ENCODE data around the gene TMEM271. TPM values are rescaled to one million over a fixed set of nuclear protein-coding genes. Genes with fewer than 3 reads are reported as not detected.
"Not testable (repeated sequence)": the region's sequence is repeated elsewhere in the genome, so short reads cannot be mapped to it uniquely, and the experiment has no call there.

TMEM271 gene
- total and polyA plus RNA-seq, 5 donors from 2014 or later = not detected

DNA sequence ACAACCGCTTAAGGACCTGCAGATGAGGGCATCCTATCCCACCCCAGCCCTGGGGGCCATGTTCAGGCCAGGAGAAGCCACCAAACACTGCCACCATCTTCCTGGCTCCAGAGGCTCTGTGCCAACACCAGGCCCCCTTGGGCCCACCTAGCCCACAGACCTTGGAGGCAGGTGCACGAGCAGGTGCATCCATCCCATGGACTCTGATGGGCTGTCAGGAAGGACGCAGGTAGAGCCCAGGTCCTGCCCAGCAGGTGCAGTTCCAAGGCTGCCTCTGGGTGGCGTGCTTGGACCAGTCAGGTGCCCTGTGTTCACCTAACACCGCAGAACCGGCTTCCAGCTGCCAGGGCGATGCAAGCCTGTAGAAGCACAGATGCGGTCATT lies 26.5 kb upstream of the TMEM271 start:
- Mint-ChIP-seq H3K4me3 (no peak overlapping the region), H3K27ac (no peak overlapping the region), H3K4me1 (peaks cover 0 to 5% (median 2%) of the 10 kb centered on the region in 4 donors), H3K9me3 (peaks cover 0 to 1% (median 0%) of the 10 kb centered on the region in 7 donors), H3K27me3 (peaks cover 17% of the 10 kb centered on the region), H3K36me3 (no peaks in the 10 kb centered on the region)
- H3K27ac ChIP-seq (ENCODE audit: insufficient read depth, low read length, poor library complexity, severe bottlenecking) = no peak overlapping the region
- H3K9me3 ChIP-seq (ENCODE audit: control insufficient read depth in 2 of 2, low read length in 2 of 2) = no peaks in the 10 kb centered on the region
- H3K4me1 ChIP-seq (ENCODE audit: control insufficient read depth, insufficient read depth, low read length, poor library complexity, severe bottlenecking) = no peaks in the 10 kb centered on the region
- no peaks in the 10 kb centered on the region for H3K36me3 ChIP-seq (ENCODE audit: control insufficient read depth, insufficient read depth, low read length)
- DNase-seq (peak in 1 of 3 donors; percentile 12), ATAC-seq (ENCODE audit: low read depth in 2 of 2) (no peak)
- no peak overlapping the region for H3K4me3 ChIP-seq (ENCODE audit: low read depth, low read length)
- peaks cover 2% of the 10 kb centered on the region for H3K27me3 ChIP-seq (ENCODE audit: control insufficient read depth, insufficient read depth, low read length)

DNA sequence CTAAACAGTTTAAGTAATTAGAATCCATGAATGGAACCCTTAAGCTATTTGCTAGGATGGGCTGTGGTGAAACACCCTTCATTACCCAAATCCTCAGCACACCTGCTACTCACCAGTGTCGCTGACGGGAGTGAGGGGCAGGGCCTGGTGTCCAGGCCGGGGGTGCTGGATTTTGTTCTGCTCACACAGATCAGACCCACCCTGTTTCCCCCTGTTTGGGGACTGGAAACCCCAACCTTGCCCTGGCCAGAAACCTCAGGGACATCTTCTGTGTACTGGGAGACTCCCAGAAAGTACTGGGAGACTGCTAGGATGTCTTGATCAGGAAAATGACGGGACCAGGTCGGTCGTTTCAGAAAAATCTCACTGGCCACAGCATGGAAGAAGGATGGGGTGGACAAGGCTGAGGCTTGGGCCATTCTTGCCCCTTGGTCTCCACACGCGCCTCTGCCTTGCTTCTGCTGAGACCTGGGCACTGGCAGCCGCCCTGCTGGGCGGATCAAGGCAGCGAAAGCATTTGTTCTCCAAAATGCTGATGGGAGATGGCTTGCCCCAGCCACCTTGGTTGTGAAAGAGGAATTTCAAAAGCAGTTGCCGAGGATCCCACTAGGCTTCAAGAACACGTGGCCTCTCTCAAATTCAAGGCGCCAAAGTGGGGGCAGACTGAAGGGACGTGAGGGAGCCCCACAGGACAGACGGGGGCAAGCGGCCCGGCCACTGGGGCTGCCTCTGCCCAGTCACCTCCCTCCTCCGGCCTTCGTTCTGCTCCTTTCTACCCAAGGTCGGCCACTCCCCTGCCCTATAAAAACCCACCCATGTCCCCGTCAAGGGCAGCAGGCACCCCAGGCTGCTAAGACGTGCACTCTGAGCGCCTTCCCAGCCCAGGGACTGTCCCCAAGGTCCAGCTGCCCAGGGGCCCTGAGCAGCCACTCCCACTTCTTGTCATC lies 25.8 kb upstream of the TMEM271 start:
- Mint-ChIP-seq H3K27me3 (peaks cover 17% of the 10 kb centered on the region), H3K4me3 (no peak overlapping the region), H3K36me3 (no peaks in the 10 kb centered on the region), H3K27ac (no peak overlapping the region), H3K4me1 (peaks cover 0 to 5% (median 2%) of the 10 kb centered on the region in 4 donors), H3K9me3 (peaks cover 0 to 2% (median 0%) of the 10 kb centered on the region in 7 donors)
- Histone ChIP-seq H3K9me3 (ENCODE audit: control insufficient read depth in 2 of 2, low read length in 2 of 2) (no peaks in the 10 kb centered on the region), H3K4me3 (ENCODE audit: low read depth, low read length) (no peak overlapping the region), H3K4me1 (ENCODE audit: control insufficient read depth, insufficient read depth, low read length, poor library complexity, severe bottlenecking) (no peaks in the 10 kb centered on the region), H3K36me3 (ENCODE audit: control insufficient read depth, insufficient read depth, low read length) (no peaks in the 10 kb centered on the region), H3K27ac (ENCODE audit: insufficient read depth, low read length, poor library complexity, severe bottlenecking) (no peak overlapping the region), H3K27me3 (ENCODE audit: control insufficient read depth, insufficient read depth, low read length) (peaks cover 2% of the 10 kb centered on the region)
- DNase-seq (no peak), ATAC-seq (ENCODE audit: low read depth in 2 of 2) (no peak)

- Histone ChIP-seq H3K4me1 (ENCODE audit: control insufficient read depth, insufficient read depth, low read length, poor library complexity, severe bottlenecking) (no peaks in the 10 kb centered on the region), H3K27me3 (ENCODE audit: control insufficient read depth, insufficient read depth, low read length) (no peaks in the 10 kb centered on the region), H3K36me3 (ENCODE audit: control insufficient read depth, insufficient read depth, low read length) (no peaks in the 10 kb centered on the region), H3K4me3 (ENCODE audit: low read depth, low read length) (no peak overlapping the region), H3K27ac (ENCODE audit: insufficient read depth, low read length, poor library complexity, severe bottlenecking) (no peak overlapping the region), H3K9me3 (ENCODE audit: control insufficient read depth in 2 of 2, low read length in 2 of 2) (no peaks in the 10 kb centered on the region)
- no peak for ATAC-seq (ENCODE audit: low read depth in 2 of 2)
- no peak overlapping the region for H3K4me3 Mint-ChIP-seq
- no peak overlapping the region for H3K27ac Mint-ChIP-seq
- DNase-seq = no peak
- H3K4me1 Mint-ChIP-seq = peaks cover 0 to 5% (median 2%) of the 10 kb centered on the region in 4 donors
- H3K27me3 Mint-ChIP-seq = peaks cover 17% of the 10 kb centered on the region
- no peaks in the 10 kb centered on the region for H3K36me3 Mint-ChIP-seq
- H3K9me3 Mint-ChIP-seq = peaks cover 0 to 3% (median 0%) of the 10 kb centered on the region in 7 donors
Observed at GRCh38 chr4:600850-601515, 24.9 kb upstream of the TMEM271 start.

- no peak for DNase-seq
Observed at GRCh38 chr4:600166-600565, 24.1 kb upstream of the TMEM271 start.

GRCh38 chr4:598925-599324 lies 22.8 kb upstream of the TMEM271 start:
- H3K4me3 ChIP-seq (ENCODE audit: low read depth, low read length) = no peak overlapping the region
- DNase-seq = no peak
- H3K27me3 ChIP-seq (ENCODE audit: control insufficient read depth, insufficient read depth, low read length) = no peaks in the 10 kb centered on the region
- peaks cover 0 to 17% (median 2%) of the 10 kb centered on the region in 7 donors for H3K9me3 Mint-ChIP-seq
- no peaks in the 10 kb centered on the region for H3K4me1 ChIP-seq (ENCODE audit: control insufficient read depth, insufficient read depth, low read length, poor library complexity, severe bottlenecking)
- no peak overlapping the region for H3K27ac ChIP-seq (ENCODE audit: insufficient read depth, low read length, poor library complexity, severe bottlenecking)
- H3K27ac Mint-ChIP-seq = no peak overlapping the region
- no peak overlapping the region for H3K4me3 Mint-ChIP-seq
- no peaks in the 10 kb centered on the region for H3K36me3 ChIP-seq (ENCODE audit: control insufficient read depth, insufficient read depth, low read length)
- H3K27me3 Mint-ChIP-seq = peaks cover 23% of the 10 kb centered on the region
- peaks cover 0 to 3% (median under 1%) of the 10 kb centered on the region in 4 donors for H3K4me1 Mint-ChIP-seq
- ATAC-seq (ENCODE audit: low read depth in 2 of 2) = no peak
- no peaks in the 10 kb centered on the region for H3K36me3 Mint-ChIP-seq
- H3K9me3 ChIP-seq (ENCODE audit: control insufficient read depth in 2 of 2, low read length in 2 of 2) = no peaks in the 10 kb centered on the region

More at GRCh38 chr4:600166-600565, 24.1 kb upstream of the TMEM271 start:
- Mint-ChIP-seq H3K36me3 (no peaks in the 10 kb centered on the region), H3K27ac (no peak overlapping the region), H3K9me3 (peaks cover 0 to 10% (median 1%) of the 10 kb centered on the region in 7 donors), H3K4me3 (no peak overlapping the region), H3K27me3 (peaks cover 17% of the 10 kb centered on the region), H3K4me1 (peaks cover 0 to 5% (median 2%) of the 10 kb centered on the region in 4 donors)
- no peaks in the 10 kb centered on the region for H3K27me3 ChIP-seq (ENCODE audit: control insufficient read depth, insufficient read depth, low read length)
- ATAC-seq (ENCODE audit: low read depth in 2 of 2) = no peak
- H3K36me3 ChIP-seq (ENCODE audit: control insufficient read depth, insufficient read depth, low read length) = no peaks in the 10 kb centered on the region
- no peaks in the 10 kb centered on the region for H3K9me3 ChIP-seq (ENCODE audit: control insufficient read depth in 2 of 2, low read length in 2 of 2)
- no peak overlapping the region for H3K4me3 ChIP-seq (ENCODE audit: low read depth, low read length)
- no peak overlapping the region for H3K27ac ChIP-seq (ENCODE audit: insufficient read depth, low read length, poor library complexity, severe bottlenecking)
- no peaks in the 10 kb centered on the region for H3K4me1 ChIP-seq (ENCODE audit: control insufficient read depth, insufficient read depth, low read length, poor library complexity, severe bottlenecking)

GRCh38 chr4:592825-593520 lies 16.9 kb upstream of the TMEM271 start:
- Mint-ChIP-seq H3K27me3 (peaks cover 13% of the 10 kb centered on the region), H3K27ac (no peak overlapping the region), H3K9me3 (peaks cover 2 to 27% (median 3%) of the 10 kb centered on the region in 7 donors), H3K36me3 (no peaks in the 10 kb centered on the region), H3K4me3 (no peak overlapping the region), H3K4me1 (no peaks in the 10 kb centered on the region)
- Histone ChIP-seq H3K27ac (ENCODE audit: insufficient read depth, low read length, poor library complexity, severe bottlenecking) (no peak overlapping the region), H3K9me3 (ENCODE audit: control insufficient read depth in 2 of 2, low read length in 2 of 2) (no peaks in the 10 kb centered on the region), H3K27me3 (ENCODE audit: control insufficient read depth, insufficient read depth, low read length) (no peaks in the 10 kb centered on the region), H3K4me3 (ENCODE audit: low read depth, low read length) (no peak overlapping the region), H3K4me1 (ENCODE audit: control insufficient read depth, insufficient read depth, low read length, poor library complexity, severe bottlenecking) (no peaks in the 10 kb centered on the region), H3K36me3 (ENCODE audit: control insufficient read depth, insufficient read depth, low read length) (no peaks in the 10 kb centered on the region)
- ATAC-seq (ENCODE audit: low read depth in 2 of 2) (no peak), DNase-seq (no peak)

DNA sequence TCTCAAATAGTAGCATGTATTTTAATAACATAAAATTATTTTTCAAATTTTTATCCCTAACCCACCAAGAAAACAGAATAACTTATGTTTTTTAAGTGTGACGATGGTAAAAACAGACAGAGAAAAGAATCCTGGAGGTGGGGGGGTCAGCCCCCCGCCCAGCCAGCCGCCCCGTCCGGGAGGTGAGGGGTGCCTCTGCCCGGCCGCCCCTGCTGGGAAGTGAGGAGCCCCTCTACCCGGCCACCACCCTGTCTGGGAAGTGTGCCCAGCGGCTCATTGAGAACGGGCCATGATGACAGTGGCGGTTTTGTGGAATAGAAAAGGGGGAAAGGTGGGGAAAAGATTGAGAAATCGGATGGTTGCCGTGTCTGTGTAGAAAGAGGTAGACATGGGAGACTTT lies 16.1 kb upstream of the TMEM271 start:
- H3K27ac Mint-ChIP-seq; ATAC-seq (ENCODE audit: low read depth in 2 of 2); H3K27me3 ChIP-seq (ENCODE audit: control insufficient read depth, insufficient read depth, low read length); DNase-seq; H3K36me3 ChIP-seq (ENCODE audit: control insufficient read depth, insufficient read depth, low read length); H3K4me3 ChIP-seq (ENCODE audit: low read depth, low read length); H3K27ac ChIP-seq (ENCODE audit: insufficient read depth, low read length, poor library complexity, severe bottlenecking); H3K36me3 Mint-ChIP-seq; H3K4me3 Mint-ChIP-seq; H3K4me1 Mint-ChIP-seq; H3K9me3 ChIP-seq (ENCODE audit: control insufficient read depth in 2 of 2, low read length in 2 of 2); H3K27me3 Mint-ChIP-seq; H3K4me1 ChIP-seq (ENCODE audit: control insufficient read depth, insufficient read depth, low read length, poor library complexity, severe bottlenecking): not testable (repeated sequence)
- peaks cover 2 to 28% (median 4%) of the 10 kb centered on the region in 7 donors for H3K9me3 Mint-ChIP-seq
